PC-3 (cell line): ENCODE measurements around the gene ACADL. TPM values are rescaled to one million over a fixed set of nuclear protein-coding genes. Genes with fewer than 3 reads are reported as not detected.

Experiments
- ATAC-seq: fragments of 200-7000 bp; cut with Tn5 transposase; 2 replicates; pipeline ENCODE4 v1.9.1; 2020; ENCODE audit warnings: mild to moderate bottlenecking, moderate library complexity
- BruUV-seq: library from RNA; stranded (reverse); fragments of 400-500 nt; replicated peaks from 2 replicates; lab custom pipeline; 2021; lab: Mats Ljungman, UMichigan
- CTCF ChIA-PET: fragments of 300-600 bp; sonication (Branson Sonifier 250); formaldehyde crosslinking; loops from one replicate; lab custom pipeline; 2022; ENCODE audit warnings: antibody characterized with exemption; lab: Charles Lee
- POLR2A ChIA-PET: fragments of 300-600 bp; sonication (Branson Sonifier 250); formaldehyde crosslinking; loops from one replicate; lab custom pipeline; 2022; ENCODE audit warnings: antibody characterized with exemption; ENCODE audit not compliant: unreplicated experiment; lab: Charles Lee
- DNase-seq: peaks from one replicate; pipeline ENCODE4 v3.0.0-alpha.2; 2015
- H2AFZ ChIP-seq: fragments of 300-600 bp; sonication (generic); 2 replicates; pipeline ENCODE4 v1.6.0; 2016; ENCODE audit warnings: antibody characterized with exemption, low read length
- H3F3A ChIP-seq: fragments of 300-600 bp; sonication (generic); one replicate; pipeline ENCODE4 v1.6.0; 2017; ENCODE audit warnings: antibody characterized with exemption, low read length, control low read depth, mild to moderate bottlenecking; ENCODE audit not compliant: unreplicated experiment
- H3K27ac ChIP-seq: fragments of 300-600 bp; sonication (generic); 2 replicates; pipeline ENCODE4 v1.5.1; 2016; ENCODE audit warnings: mild to moderate bottlenecking, low read length
- H3K27me3 ChIP-seq: fragments of 300-600 bp; sonication (generic); 2 replicates; pipeline ENCODE4 v1.6.1; 2016; ENCODE audit warnings: low read length, mixed read lengths
- H3K36me3 ChIP-seq: fragments of 300-600 bp; sonication (generic); 2 replicates; pipeline ENCODE4 v1.6.1; 2016; ENCODE audit warnings: low read depth, mixed run types, low read length, mixed read lengths
- H3K4me1 ChIP-seq: fragments of 300-600 bp; sonication (generic); 2 replicates; pipeline ENCODE4 v1.5.1; 2016; ENCODE audit warnings: low read length; ENCODE audit not compliant: insufficient read depth
- H3K4me2 ChIP-seq: fragments of 300-600 bp; sonication (generic); 2 replicates; pipeline ENCODE4 v1.6.0; 2016; ENCODE audit warnings: low read length
- H3K4me3 ChIP-seq: fragments of 300-600 bp; sonication (generic); 2 replicates; pipeline ENCODE4 v1.5.1; 2016; ENCODE audit warnings: mild to moderate bottlenecking, low read length, mixed read lengths
- H3K79me2 ChIP-seq: fragments of 300-600 bp; sonication (generic); 2 replicates; pipeline ENCODE4 v1.6.1; 2017; ENCODE audit warnings: low read length, mixed read lengths
- H3K9ac ChIP-seq: fragments of 300-600 bp; sonication (generic); 2 replicates; pipeline ENCODE4 v1.6.0; 2016; ENCODE audit warnings: mild to moderate bottlenecking, low read length
- H3K9me2 ChIP-seq: fragments of 300-600 bp; sonication (generic); replicated peaks from 2 replicates; pipeline ENCODE4 v1.6.1; 2016; ENCODE audit warnings: mixed run types, low read length, mixed read lengths
- H3K9me3 ChIP-seq: fragments of 300-600 bp; sonication (generic); 2 replicates; pipeline ENCODE4 v1.6.1; 2016; ENCODE audit warnings: low read length, mixed read lengths
- H4K20me1 ChIP-seq: fragments of 300-600 bp; sonication (generic); 2 replicates; pipeline ENCODE4 v1.6.1; 2016; ENCODE audit warnings: low read length, mixed read lengths
- CTCF ChIP-seq: fragments of 300-600 bp; sonication (generic); conservative IDR thresholded peaks from 2 replicates; pipeline ENCODE4 v1.5.1; 2017; ENCODE audit warnings: antibody characterized with exemption, low read depth, mild to moderate bottlenecking, low read length
- EZH2 ChIP-seq: fragments of 300-600 bp; sonication (generic); IDR thresholded peaks from one replicate; pipeline ENCODE4 v1.6.1; 2017; ENCODE audit warnings: antibody characterized with exemption, mild to moderate bottlenecking, low read length; ENCODE audit not compliant: unreplicated experiment
- EZH2phosphoT487 ChIP-seq: fragments of 300-600 bp; sonication (generic); IDR thresholded peaks from 2 replicates; pipeline ENCODE4 v1.6.1; 2018; ENCODE audit warnings: mild to moderate bottlenecking, antibody characterized with exemption, low read length, borderline replicate concordance
- intact Hi-C: fragments of 100-400 bp; cut with micrococcal nuclease; formaldehyde crosslinking; loops from 2 replicates; pipeline ENCODE4 v1.9.0; 2023
- total RNA-seq: library from RNA; depleted of rRNA; stranded (reverse); fragments of >200 nt; gene quantifications from 2 replicates; pipeline ENCODE4 v1.2.3, GENCODE V29; 2014

Gene ACADL
- total RNA-seq, 1 experiment from 2014 or later: 0.07 TPM

- Histone ChIP-seq H3F3A (no peaks in the 10 kb centered on the region), H3K4me2 (no peak overlapping the region), H3K27ac (no peak overlapping the region), H3K9me2 (no peaks in the 10 kb centered on the region), H3K27me3 (peaks cover 50% of the 10 kb centered on the region), H2AFZ (no peak overlapping the region), H3K9ac (no peak overlapping the region), H4K20me1 (no peaks in the 10 kb centered on the region), H3K4me1 (no peaks in the 10 kb centered on the region), H3K36me3 (no peaks in the 10 kb centered on the region), H3K9me3 (no peaks in the 10 kb centered on the region), H3K4me3 (no peak overlapping the region), H3K79me2 (no peaks in the 10 kb centered on the region)
- CTCF ChIA-PET: no interaction called here
- intact Hi-C loops: no loop called here
- no peak for ATAC-seq
- POLR2A ChIA-PET: interaction anchor here (0.6 kb wide), 1 partner anchor 841 kb away, joined by 30 read pairs; no protein-coding TSS in a partner anchor
- no peak for TF ChIP-seq CTCF
- no peak for TF ChIP-seq EZH2
- no peak for TF ChIP-seq EZH2phosphoT487
- DNase-seq: no peak
- no TSS peak for BruUV-seq
These were observed 21.7 kb downstream of the ACADL start for GRCh38 chr2:210203558-210203957.

- no TSS peak for BruUV-seq
- Histone ChIP-seq H3K9me3 (no peaks in the 10 kb centered on the region), H3K27me3 (peaks cover 47% of the 10 kb centered on the region), H3K9me2 (no peaks in the 10 kb centered on the region), H3K27ac (no peak overlapping the region), H3F3A (no peaks in the 10 kb centered on the region), H3K4me2 (no peak overlapping the region), H3K4me1 (no peaks in the 10 kb centered on the region), H3K36me3 (no peaks in the 10 kb centered on the region), H3K9ac (no peak overlapping the region), H3K4me3 (no peak overlapping the region), H4K20me1 (no peaks in the 10 kb centered on the region), H3K79me2 (no peaks in the 10 kb centered on the region), H2AFZ (no peak overlapping the region)
- POLR2A ChIA-PET: interaction anchor here (0.6 kb wide), 1 partner anchor 841 kb away, joined by 30 read pairs; no protein-coding TSS in a partner anchor
- ATAC-seq (no peak), DNase-seq (no peak)
- CTCF ChIA-PET: interaction anchor here (0.6 kb wide), 1 partner anchor 772 kb away, joined by 3 read pairs; no protein-coding TSS in a partner anchor
- TF ChIP-seq EZH2phosphoT487 (no peak), CTCF (no peak), EZH2 (no peak)
- intact Hi-C loops: no loop called here
These were observed 22.1 kb downstream of the ACADL start for GRCh38 chr2:210203147-210203546.

- no peak for DNase-seq
- H4K20me1 ChIP-seq: no peaks in the 10 kb centered on the region
- no peaks in the 10 kb centered on the region for H3K36me3 ChIP-seq
- ChIA-PET CTCF (no interaction called here), POLR2A (no interaction called here)
- no peak overlapping the region for H3K27ac ChIP-seq
- no peak overlapping the region for H3K4me2 ChIP-seq
- no peaks in the 10 kb centered on the region for H3K4me1 ChIP-seq
- H3K4me3 ChIP-seq: no peak overlapping the region
- H2AFZ ChIP-seq: no peak overlapping the region
- no peaks in the 10 kb centered on the region for H3K9me3 ChIP-seq
- no peaks in the 10 kb centered on the region for H3F3A ChIP-seq
- no TSS peak for BruUV-seq
- TF ChIP-seq EZH2 (no peak), CTCF (no peak), EZH2phosphoT487 (no peak)
- ATAC-seq: no peak
- intact Hi-C loops: loop anchor here (1.0 to 10.0 kb wide), 5 partner anchors 127 to 1795 kb away; partner anchors contain the start of gene PTH2R
- no peak overlapping the region for H3K9ac ChIP-seq
- peaks cover 37% of the 10 kb centered on the region for H3K27me3 ChIP-seq
- H3K79me2 ChIP-seq: no peaks in the 10 kb centered on the region
- H3K9me2 ChIP-seq: no peaks in the 10 kb centered on the region
These were observed 25.4 kb downstream of the ACADL start for GRCh38 chr2:210199854-210200253.
